Suppressor macrophage treated with lipopolysaccharide for 4 hours (primary cell): ENCODE results near the gene SERINC1.

ENCODE experiments used
- DNase-seq: peaks from one replicate; pipeline ENCODE4 v3.0.0-alpha.2; 2020

SERINC1 gene

GRCh38 chr6:122431780-122432179 is 39.8 kb downstream of the SERINC1 start:
- no peak for DNase-seq

DNA sequence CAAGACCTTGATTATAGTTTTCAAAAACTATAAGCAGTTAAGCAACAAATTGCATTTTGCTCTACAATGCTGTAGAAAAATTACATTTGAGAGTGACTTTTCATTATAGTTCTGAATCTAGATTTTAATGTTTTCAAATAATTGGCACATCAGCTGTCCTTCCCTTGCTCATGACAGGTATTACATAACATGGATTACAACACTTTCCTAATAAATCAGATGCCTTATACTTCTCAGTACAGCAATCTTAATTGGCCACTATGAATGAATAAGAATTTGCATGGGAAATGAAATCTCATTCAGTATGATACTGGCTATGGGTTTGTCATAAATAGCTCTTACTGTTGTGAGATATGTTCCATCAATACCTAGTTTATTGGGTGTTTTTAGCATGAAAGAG is 42.3 kb downstream of the SERINC1 start:
- no peak for DNase-seq

- DNase-seq: no peak
Observed at GRCh38 chr6:122428781-122429180, 42.8 kb downstream of the SERINC1 start.

- DNase-seq: no peak
Observed at GRCh38 chr6:122426597-122426996, 45.0 kb downstream of the SERINC1 start.

DNA sequence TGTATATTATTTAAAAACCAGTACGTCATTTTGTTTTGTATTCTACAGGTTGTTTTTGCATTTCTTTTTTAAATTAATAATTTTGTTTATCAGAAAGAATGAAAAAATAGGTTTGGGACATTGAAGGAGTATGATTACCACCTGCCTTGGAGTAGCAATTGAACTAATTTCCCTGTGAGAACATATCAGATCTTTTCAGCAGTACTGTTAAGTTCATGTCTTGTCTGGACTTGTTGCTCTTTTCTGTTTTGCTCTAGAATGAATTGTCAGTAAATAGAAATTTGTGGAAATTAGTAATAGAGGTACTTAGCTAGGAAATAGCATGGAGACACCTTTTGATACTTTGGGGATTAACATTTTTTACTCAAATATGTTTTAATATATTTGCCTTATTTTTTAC is 47.9 kb downstream of the SERINC1 start:
- no peak for DNase-seq

GRCh38 chr6:122422614-122423267 is 48.9 kb downstream of the SERINC1 start:
- no peak for DNase-seq

DNA sequence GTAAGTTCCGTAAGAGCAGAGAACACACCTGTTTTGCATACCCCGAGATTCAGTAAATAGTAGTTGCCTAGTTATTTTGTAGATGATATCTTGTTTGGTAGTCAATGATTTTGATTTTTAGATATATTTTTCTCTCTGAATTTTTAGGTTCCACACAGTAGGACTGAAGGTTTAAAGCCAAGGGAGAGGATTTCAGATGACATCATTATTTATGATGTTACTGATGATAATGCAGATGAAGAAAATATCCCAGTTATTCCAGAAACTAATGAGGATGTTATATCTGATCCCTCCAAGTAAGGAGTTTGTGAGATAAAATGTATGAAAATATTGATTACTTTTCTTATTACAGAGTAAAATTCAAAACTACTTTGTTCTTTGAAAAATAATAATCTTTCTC is 49.6 kb downstream of the SERINC1 start:
- DNase-seq: no peak

- no peak for DNase-seq
Observed at GRCh38 chr6:122416825-122417224, 54.8 kb downstream of the SERINC1 start.

DNA sequence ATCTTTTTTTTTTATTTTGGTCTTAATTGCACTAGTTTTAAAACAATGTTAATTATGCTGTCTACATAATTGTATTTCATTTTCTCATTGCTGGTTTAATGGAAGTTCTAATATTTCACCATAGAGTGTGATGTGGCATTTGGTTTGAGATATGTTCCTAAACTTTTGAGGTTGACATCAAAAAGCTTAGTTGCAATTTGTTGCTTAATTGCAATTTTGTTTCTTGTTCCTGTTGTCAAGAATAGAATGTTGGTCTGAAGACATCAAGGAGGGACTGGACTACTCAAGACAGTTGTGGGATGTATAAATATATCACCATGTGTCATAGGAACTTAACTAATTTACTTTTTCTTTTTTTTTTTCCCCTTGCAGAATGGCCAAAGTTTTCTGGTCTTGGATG is 59.6 kb downstream of the SERINC1 start:
- peak; percentile 30 for DNase-seq

- DNase-seq: no peak
Observed at GRCh38 chr6:122408702-122409458, 62.7 kb downstream of the SERINC1 start.

- no peak for DNase-seq
Observed at GRCh38 chr6:122408240-122408639, 63.4 kb downstream of the SERINC1 start.

- no peak for DNase-seq
Observed at GRCh38 chr6:122407712-122408111, 63.9 kb downstream of the SERINC1 start.

GRCh38 chr6:122406187-122406586 is 65.4 kb downstream of the SERINC1 start:
- no peak for DNase-seq

- DNase-seq: no peak
Observed at GRCh38 chr6:122405417-122405816, 66.2 kb downstream of the SERINC1 start.

DNA sequence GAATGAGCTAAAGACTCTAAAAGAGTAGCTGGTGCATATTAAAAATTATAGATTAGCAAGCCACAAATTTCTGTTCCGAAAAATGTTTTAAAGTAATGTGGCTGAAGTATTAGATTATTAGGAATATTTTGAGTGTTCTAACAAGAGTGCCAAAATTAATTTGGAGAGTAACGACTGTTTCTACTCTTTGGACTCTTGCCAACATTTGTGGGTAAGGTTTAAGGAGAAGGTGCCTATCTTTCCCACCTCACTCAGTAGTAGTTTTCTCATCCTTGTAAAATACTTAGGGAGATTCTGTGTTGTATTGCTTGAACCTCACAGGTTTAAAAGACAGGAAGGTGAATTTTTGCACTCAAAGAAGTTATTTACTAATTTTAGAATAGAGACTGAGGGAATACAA is 67.2 kb downstream of the SERINC1 start:
- no peak for DNase-seq

GRCh38 chr6:122401104-122401503 is 70.5 kb downstream of the SERINC1 start:
- DNase-seq: no peak

- no peak for DNase-seq
Observed at GRCh38 chr6:122400462-122401089, 71.0 kb downstream of the SERINC1 start.

DNA sequence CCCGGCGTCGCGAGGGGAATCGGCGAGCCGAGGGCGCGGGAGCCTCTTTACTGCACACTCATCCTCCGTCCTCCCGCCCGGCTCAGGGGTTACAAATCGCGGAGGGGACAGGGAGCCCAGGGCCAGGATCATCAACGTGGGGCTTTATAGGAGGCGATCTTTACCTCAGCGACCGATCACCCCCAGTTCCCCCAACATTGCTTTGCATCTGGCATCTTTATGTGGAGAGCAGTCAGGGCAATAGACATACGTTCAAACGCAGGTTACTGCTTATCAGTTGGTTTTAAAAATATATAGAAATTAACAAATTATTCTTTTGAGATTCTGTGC is 71.5 kb downstream of the SERINC1 start:
- DNase-seq: no peak

DNA sequence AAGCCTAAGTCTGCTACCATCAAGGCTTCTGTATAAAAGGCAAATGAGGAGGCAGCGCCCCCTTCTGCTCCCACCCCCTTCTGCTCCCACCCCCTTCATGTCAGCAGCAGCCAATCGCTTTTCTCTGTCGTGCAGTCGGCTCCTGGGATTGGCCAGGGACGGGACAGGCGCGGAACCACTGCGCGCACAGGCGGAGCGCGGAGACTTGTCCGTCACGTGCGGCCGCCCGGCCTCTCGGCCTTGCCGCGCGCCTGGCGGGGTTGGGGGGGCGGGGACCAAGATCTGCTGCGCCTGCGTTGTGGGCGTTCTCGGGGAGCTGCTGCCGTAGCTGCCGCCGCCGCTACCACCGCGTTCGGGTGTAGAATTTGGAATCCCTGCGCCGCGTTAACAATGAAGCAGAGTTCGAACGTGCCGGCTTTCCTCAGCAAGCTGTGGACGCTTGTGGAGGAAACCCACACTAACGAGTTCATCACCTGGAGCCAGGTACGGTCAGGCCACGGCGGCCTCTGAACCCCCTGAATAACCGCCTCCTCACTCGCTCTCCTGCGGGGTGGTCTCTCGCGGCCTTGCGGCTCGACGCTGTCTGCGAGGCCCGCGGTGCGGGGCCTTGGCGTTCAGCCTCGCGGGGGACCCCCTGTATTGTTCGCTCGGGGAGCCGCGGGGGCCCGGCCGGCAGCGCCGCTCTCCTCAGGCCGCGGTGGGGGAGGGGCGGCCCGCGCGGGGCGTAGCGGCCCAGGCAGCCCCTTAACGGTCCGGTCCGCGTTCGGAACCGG is 72.1 kb downstream of the SERINC1 start, which contains the start of gene HSF2:
TSS of gene HSF2 (plus strand) at position 305 of the 773 bp plus-strand sequence. CDS start at position 391, 86 bp downstream.
- peak; percentile 97 for DNase-seq

DNA sequence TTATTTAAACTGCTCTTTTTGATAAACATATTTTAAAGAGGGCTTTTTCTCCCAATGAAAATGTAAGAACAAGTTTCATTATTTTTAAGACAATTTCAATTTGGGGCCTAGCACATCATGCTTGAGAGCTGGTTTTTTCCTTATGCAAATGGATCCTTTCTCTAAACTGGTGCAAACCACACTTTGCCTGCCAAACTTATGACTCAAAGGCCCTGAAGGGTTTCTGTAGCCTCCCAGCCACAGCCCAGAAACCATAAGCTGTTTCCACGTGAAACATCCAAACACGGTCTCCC is 72.6 kb downstream of the SERINC1 start:
- DNase-seq: no peak

DNA sequence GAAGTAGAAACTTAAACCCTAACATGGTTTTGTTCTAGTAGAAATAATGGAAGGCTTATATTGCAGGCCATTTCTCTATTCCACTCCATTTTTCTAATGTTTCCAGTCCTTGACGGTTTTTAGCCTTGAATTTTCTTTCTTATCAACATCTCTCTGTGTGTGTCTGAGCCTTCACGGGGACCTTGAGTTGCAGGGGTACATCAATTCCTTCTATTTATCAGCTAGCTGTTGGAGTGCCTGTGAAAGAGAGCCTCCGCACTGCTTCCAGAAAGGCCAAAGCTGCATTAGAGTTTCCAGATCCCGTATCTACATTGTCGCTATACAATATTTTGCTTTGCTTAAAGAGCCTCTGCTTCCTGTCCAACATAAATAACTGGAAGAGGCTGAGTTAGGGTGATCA is 77.6 kb downstream of the SERINC1 start:
- DNase-seq: no peak

DNA sequence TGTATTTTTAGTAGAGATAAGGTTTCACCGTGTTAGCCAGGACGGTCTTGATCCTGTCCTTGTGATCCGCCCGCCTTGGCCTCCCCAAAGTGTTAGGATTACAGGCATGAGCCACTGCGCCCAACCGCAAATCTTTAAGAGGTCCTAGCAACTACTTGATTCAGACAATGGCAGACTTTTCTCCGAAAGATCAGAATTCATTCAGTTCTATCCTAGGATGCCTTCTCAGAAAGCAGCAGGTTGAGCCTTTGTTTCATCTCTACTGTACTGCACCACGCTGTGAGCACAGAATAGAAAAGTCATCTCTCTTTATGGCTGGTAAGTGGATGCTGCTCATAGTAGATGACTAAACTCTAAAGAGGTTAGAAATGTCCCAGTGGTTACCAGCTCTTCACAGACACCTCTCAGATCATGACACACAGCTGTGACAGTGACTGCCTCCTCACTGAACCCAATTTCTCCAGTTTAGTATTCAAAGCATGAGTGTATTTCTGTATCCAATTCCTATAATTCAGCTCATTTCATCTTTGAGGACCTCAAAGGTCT is 78.2 kb downstream of the SERINC1 start:
- DNase-seq: no peak
